ENCODE results near the gene TSTD1.
"Not testable (repeated sequence)": the region's sequence is repeated elsewhere in the genome, so short reads cannot be mapped to it uniquely, and the experiment has no call there.

The TSTD1 gene

GRCh38 chr1:161006563-161006962, 32.2 kb downstream of the TSTD1 start:
- DNase-seq = no peak

GRCh38 chr1:161001525-161001924, 37.2 kb downstream of the TSTD1 start:
- DNase-seq = no peak

GRCh38 chr1:161000736-161001480, 37.9 kb downstream of the TSTD1 start:
- no peak for DNase-seq

- no peak for DNase-seq
Measured at GRCh38 chr1:160999376-160999775, 39.4 kb downstream of the TSTD1 start.

GRCh38 chr1:160997323-160998038, 41.3 kb downstream of the TSTD1 start:
- DNase-seq = peak; percentile 67

- DNase-seq = no peak
Measured at GRCh38 chr1:160996178-160996577, 42.6 kb downstream of the TSTD1 start.

- no peak for DNase-seq
Measured at GRCh38 chr1:160993544-160994193, 45.1 kb downstream of the TSTD1 start.

GRCh38 chr1:160992036-160992435, 46.7 kb downstream of the TSTD1 start:
- DNase-seq = not testable (repeated sequence)

Measured in stimulated activated CD4-positive, alpha-beta T cell treated with anti-CD3 and anti-CD28 coated beads, Interleukin-15, amount 100 ng/mL, for 24 hours (primary cell).